H9 (cell line): ENCODE data around the gene GPR155. TPM values are rescaled to one million over a fixed set of nuclear protein-coding genes. Genes with fewer than 3 reads are reported as not detected.

Experiments
- DNase-seq: peaks from one replicate; pipeline ENCODE4 v3.0.0-alpha.2; 2017
- H2AFZ ChIP-seq: one replicate; pipeline ENCODE4 v1.6.1; 2013; ENCODE audit warnings: mild to moderate bottlenecking, low read length, control low read depth, moderate library complexity
- H2AK5ac ChIP-seq: 2 replicates; pipeline ENCODE4 v1.6.1; 2013; ENCODE audit warnings: low read length, control low read depth, mixed read lengths; ENCODE audit not compliant: insufficient read length
- H2BK120ac ChIP-seq: one replicate; pipeline ENCODE4 v1.6.1; 2013; ENCODE audit warnings: low read depth, mild to moderate bottlenecking, low read length, control low read depth, inconsistent platforms; ENCODE audit not compliant: poor library complexity, severe bottlenecking
- H2BK12ac ChIP-seq: 2 replicates; pipeline ENCODE4 v1.6.1; 2013; ENCODE audit warnings: low read length, control low read depth, mixed read lengths, low read depth; ENCODE audit not compliant: insufficient read length
- H2BK15ac ChIP-seq: 2 replicates; pipeline ENCODE4 v1.6.1; 2013; ENCODE audit warnings: low read depth, low read length, control low read depth
- H2BK20ac ChIP-seq: one replicate; pipeline ENCODE4 v1.6.1; 2013; ENCODE audit warnings: low read depth, mild to moderate bottlenecking, low read length, control low read depth, inconsistent platforms; ENCODE audit not compliant: poor library complexity, severe bottlenecking
- H2BK5ac ChIP-seq: 2 replicates; pipeline ENCODE4 v1.6.1; 2013; ENCODE audit warnings: low read length, control low read depth, mixed read lengths; ENCODE audit not compliant: insufficient read length
- H3K14ac ChIP-seq: 2 replicates; pipeline ENCODE4 v1.6.1; 2013; ENCODE audit warnings: low read length, control low read depth; ENCODE audit not compliant: insufficient read depth
- H3K18ac ChIP-seq: 2 replicates; pipeline ENCODE4 v1.6.1; 2013; ENCODE audit warnings: low read depth, mild to moderate bottlenecking, mixed read lengths, low read length, control low read depth; ENCODE audit not compliant: insufficient read length
- H3K23ac ChIP-seq: 2 replicates; pipeline ENCODE4 v1.6.1; 2013; ENCODE audit warnings: low read length, control low read depth, mixed read lengths, low read depth; ENCODE audit not compliant: insufficient read length
- H3K23me2 ChIP-seq: 2 replicates; pipeline ENCODE4 v1.6.1; 2013; ENCODE audit warnings: low read depth, mild to moderate bottlenecking, mixed read lengths, low read length, control low read depth; ENCODE audit not compliant: insufficient read length, poor library complexity, severe bottlenecking
- H3K27ac ChIP-seq: 2 replicates; pipeline ENCODE4 v1.5.1; 2013; ENCODE audit warnings: low read length, control low read depth, mixed read lengths, low read depth; ENCODE audit not compliant: insufficient read length
- H3K27me3 ChIP-seq: 2 replicates; pipeline ENCODE4 v1.6.1; 2013; ENCODE audit warnings: low read length, control low read depth, inconsistent platforms; ENCODE audit not compliant: insufficient read depth
- H3K4ac ChIP-seq: 2 replicates; pipeline ENCODE4 v1.6.1; 2013; ENCODE audit warnings: low read depth, mild to moderate bottlenecking, control low read depth, inconsistent platforms, low read length, moderate library complexity
- H3K4me1 ChIP-seq: 2 replicates; pipeline ENCODE4 v1.6.1; 2013; ENCODE audit warnings: low read length, control low read depth, inconsistent platforms; ENCODE audit not compliant: insufficient read depth
- H3K4me2 ChIP-seq: 2 replicates; pipeline ENCODE4 v1.6.1; 2013; ENCODE audit warnings: low read length, control low read depth, mixed read lengths; ENCODE audit not compliant: insufficient read length, insufficient read depth
- H3K56ac ChIP-seq: 2 replicates; pipeline ENCODE4 v1.6.1; 2013; ENCODE audit warnings: low read depth, mild to moderate bottlenecking, mixed read lengths, low read length, control low read depth; ENCODE audit not compliant: insufficient read length
- H3K79me1 ChIP-seq: 2 replicates; pipeline ENCODE4 v1.6.1; 2013; ENCODE audit warnings: low read depth, mild to moderate bottlenecking, moderate library complexity, low read length, control low read depth, inconsistent platforms; ENCODE audit not compliant: insufficient read depth, poor library complexity, severe bottlenecking
- H3K79me2 ChIP-seq: 2 replicates; pipeline ENCODE4 v1.6.1; 2013; ENCODE audit warnings: low read length, control low read depth, inconsistent platforms; ENCODE audit not compliant: insufficient read depth
- H3K9ac ChIP-seq: 2 replicates; pipeline ENCODE4 v1.6.1; 2013; ENCODE audit warnings: low read length, control low read depth, mixed read lengths; ENCODE audit not compliant: insufficient read length; ENCODE audit errors: extremely low read depth
- H3K9me3 ChIP-seq: one replicate; pipeline ENCODE4 v1.6.1; 2013; ENCODE audit warnings: low read depth, low read length, inconsistent platforms; ENCODE audit not compliant: control insufficient read depth
- H3T11ph ChIP-seq: one replicate; pipeline ENCODE4 v1.6.1; 2013; ENCODE audit warnings: mild to moderate bottlenecking, low read length, control low read depth, inconsistent platforms
- H4K20me1 ChIP-seq: one replicate; pipeline ENCODE4 v1.6.1; 2013; ENCODE audit not compliant: control insufficient read depth, insufficient read length, insufficient read depth
- H4K5ac ChIP-seq: 2 replicates; pipeline ENCODE4 v1.6.1; 2013; ENCODE audit warnings: low read depth, mild to moderate bottlenecking, mixed read lengths, low read length, control low read depth; ENCODE audit not compliant: insufficient read length
- H4K8ac ChIP-seq: replicated peaks from 2 replicates; pipeline ENCODE4 v1.6.1; 2013; ENCODE audit warnings: low read length, control low read depth, mixed read lengths, low read depth; ENCODE audit not compliant: insufficient read length
- H4K91ac ChIP-seq: 2 replicates; pipeline ENCODE4 v1.6.1; 2013; ENCODE audit warnings: low read depth, mild to moderate bottlenecking, moderate library complexity, mixed read lengths, low read length, control low read depth; ENCODE audit not compliant: insufficient read length
- H3K27ac Mint-ChIP-seq, 3 experiments: 2 replicates in 2 of 3; 3 replicates in 1 of 3; pipeline ENCODE4 v1.8.0; 2020 to 2021; ENCODE audit warnings: mixed read lengths in 3 of 3, mild to moderate bottlenecking in 1 of 3, moderate library complexity in 1 of 3
- H3K27me3 Mint-ChIP-seq: 2 replicates; pipeline ENCODE4 v1.8.0; 2021; ENCODE audit warnings: low read depth, mild to moderate bottlenecking, moderate library complexity, mixed read lengths
- H3K36me3 Mint-ChIP-seq, 3 experiments: 2 replicates in 2 of 3; 3 replicates in 1 of 3; pipeline ENCODE4 v1.8.0; 2020 to 2021; ENCODE audit warnings: low read depth in 3 of 3, mixed read lengths in 3 of 3; ENCODE audit not compliant: insufficient read depth in 1 of 3
- H3K4me1 Mint-ChIP-seq, 2 experiments: 2 replicates each; pipeline ENCODE4 v1.8.0; 2020; ENCODE audit warnings: mixed read lengths in 2 of 2
- H3K4me3 Mint-ChIP-seq, 2 experiments: 2 replicates in 1 of 2; 3 replicates in 1 of 2; pipeline ENCODE4 v1.8.0; 2020 to 2021; ENCODE audit warnings: mild to moderate bottlenecking in 2 of 2, mixed read lengths in 2 of 2, moderate library complexity in 1 of 2
- H3K9me3 Mint-ChIP-seq, 2 experiments: 2 replicates in 1 of 2; 3 replicates in 1 of 2; pipeline ENCODE4 v1.8.0; 2020; ENCODE audit warnings: mild to moderate bottlenecking in 2 of 2, mixed read lengths in 2 of 2, moderate library complexity in 1 of 2
- CTCF ChIP-seq: fragments of 200-600 bp; sonication (generic); conservative IDR thresholded peaks from 3 replicates; pipeline ENCODE4 v1.8.0; 2021; ENCODE audit warnings: antibody characterized with exemption, mild to moderate bottlenecking
- WGBS: extraction: QIAGEN DNeasy Blood & Tissue Kit; methylation state at CpG from one replicate; pipeline ENCODE4 v1.1.7; 2013; ENCODE audit warnings: missing lambda C conversion rate, low lambda C conversion rate, mixed read lengths; ENCODE audit not compliant: insufficient read length; ENCODE audit errors: extremely low coverage; 5-methylcytosine and 5-hydroxymethylcytosine counted together
- total RNA-seq: library from RNA; stranded (reverse); gene quantifications from 2 replicates; pipeline ENCODE4 v1.2.1, GENCODE V29; 2021

Gene GPR155
- total RNA-seq, 1 experiment from 2014 or later: 0.35 TPM

GRCh38 chr2:174439950-174440349, 46.9 kb downstream of the GPR155 start:
- Mint-ChIP-seq H3K27ac (no peak overlapping the region), H3K36me3 (no peaks in the 10 kb centered on the region), H3K27me3 (no peaks in the 10 kb centered on the region), H3K4me3 (no peak overlapping the region), H3K4me1 (peaks cover 12 to 17% of the 10 kb centered on the region in 2 experiments), H3K9me3 (no peaks in the 10 kb centered on the region)
- Histone ChIP-seq H3K79me2 (no peaks in the 10 kb centered on the region), H4K5ac (no peak overlapping the region), H3K23ac (no peak overlapping the region), H3K9me3 (no peaks in the 10 kb centered on the region), H4K8ac (no peak overlapping the region), H2BK15ac (no peak overlapping the region), H3K9ac (no peak overlapping the region), H3K56ac (no peak overlapping the region), H2BK5ac (no peak overlapping the region), H3K4me1 (no peaks in the 10 kb centered on the region; the same call in 1 of the 2 replicates), H3K4ac (no peak overlapping the region), H2BK20ac (no peak overlapping the region), H2BK12ac (no peak overlapping the region), H3K18ac (no peak overlapping the region), H3K23me2 (no peaks in the 10 kb centered on the region), H4K20me1 (no peaks in the 10 kb centered on the region), H3K4me2 (no peak overlapping the region), H3K27me3 (no peaks in the 10 kb centered on the region), H3K27ac (no peak overlapping the region), H2BK120ac (no peak overlapping the region), H2AK5ac (no peak overlapping the region), H3T11ph (no peak overlapping the region), H2AFZ (no peak overlapping the region), H3K14ac (no peak overlapping the region), H4K91ac (no peak overlapping the region), H3K79me1 (no peaks in the 10 kb centered on the region)
- WGBS: no CpG with 5 or more reads among the region's 2 CpGs
- no peak for DNase-seq
- TF ChIP-seq CTCF: no peak
